ENCODE data around the gene TSHZ2.

TSHZ2 gene

GRCh38 chr20:52998268-52998667 is 26.1 kb downstream of the TSHZ2 start:
- ATAC-seq (no peak), DNase-seq (no peak)
- Mint-ChIP-seq H3K36me3 (ENCODE audit: low read depth) (no peaks in the 10 kb centered on the region), H3K27me3 (no peaks in the 10 kb centered on the region), H3K4me3 (no peak overlapping the region), H3K9me3 (no peaks in the 10 kb centered on the region), H3K4me1 (peaks cover 33% of the 10 kb centered on the region), H3K27ac (no peak overlapping the region)

- Mint-ChIP-seq H3K4me3 (no peak overlapping the region), H3K36me3 (ENCODE audit: low read depth) (no peaks in the 10 kb centered on the region), H3K27me3 (no peaks in the 10 kb centered on the region), H3K27ac (no peak overlapping the region), H3K9me3 (no peaks in the 10 kb centered on the region), H3K4me1 (peaks cover 37% of the 10 kb centered on the region)
- ATAC-seq (no peak), DNase-seq (no peak)
These were observed 26.9 kb downstream of the TSHZ2 start for GRCh38 chr20:52999040-52999439.

GRCh38 chr20:53001498-53002301 is 29.5 kb downstream of the TSHZ2 start:
- H3K27me3 Mint-ChIP-seq = no peaks in the 10 kb centered on the region
- no peaks in the 10 kb centered on the region for H3K36me3 Mint-ChIP-seq (ENCODE audit: low read depth)
- no peaks in the 10 kb centered on the region for H3K9me3 Mint-ChIP-seq
- ATAC-seq = peak; percentile 82
- H3K27ac Mint-ChIP-seq = peak overlapping the region; percentile 91
- peak overlapping the region; percentile 73 for H3K4me3 Mint-ChIP-seq
- peaks cover 39% of the 10 kb centered on the region for H3K4me1 Mint-ChIP-seq
- DNase-seq = no peak

GRCh38 chr20:53002786-53003185 is 30.6 kb downstream of the TSHZ2 start:
- H3K4me1 Mint-ChIP-seq = peaks cover 39% of the 10 kb centered on the region
- no peak overlapping the region for H3K4me3 Mint-ChIP-seq
- H3K27me3 Mint-ChIP-seq = no peaks in the 10 kb centered on the region
- H3K27ac Mint-ChIP-seq = no peak overlapping the region
- no peaks in the 10 kb centered on the region for H3K9me3 Mint-ChIP-seq
- ATAC-seq = no peak
- no peak for DNase-seq
- no peaks in the 10 kb centered on the region for H3K36me3 Mint-ChIP-seq (ENCODE audit: low read depth)

GRCh38 chr20:53003420-53004154 is 31.4 kb downstream of the TSHZ2 start:
- Mint-ChIP-seq H3K9me3 (no peaks in the 10 kb centered on the region), H3K4me1 (peaks cover 39% of the 10 kb centered on the region), H3K4me3 (no peak overlapping the region), H3K27me3 (no peaks in the 10 kb centered on the region), H3K36me3 (ENCODE audit: low read depth) (no peaks in the 10 kb centered on the region), H3K27ac (peak overlapping the region; percentile 13)
- ATAC-seq = no peak
- DNase-seq = no peak

- Mint-ChIP-seq H3K4me3 (no peak overlapping the region), H3K36me3 (ENCODE audit: low read depth) (no peaks in the 10 kb centered on the region), H3K27ac (peak overlapping the region; percentile 13), H3K4me1 (peaks cover 37% of the 10 kb centered on the region), H3K9me3 (no peaks in the 10 kb centered on the region), H3K27me3 (no peaks in the 10 kb centered on the region)
- ATAC-seq = no peak
- no peak for DNase-seq
These were observed 32.2 kb downstream of the TSHZ2 start for GRCh38 chr20:53004267-53004813.

GRCh38 chr20:53009979-53010735 is 38.0 kb downstream of the TSHZ2 start:
- peaks cover 9% of the 10 kb centered on the region for H3K4me1 Mint-ChIP-seq
- H3K9me3 Mint-ChIP-seq = peaks cover 16% of the 10 kb centered on the region
- no peak overlapping the region for H3K4me3 Mint-ChIP-seq

GRCh38 chr20:53011640-53012039 is 39.5 kb downstream of the TSHZ2 start:
- ATAC-seq = no peak
- Mint-ChIP-seq H3K9me3 (peaks cover 16% of the 10 kb centered on the region), H3K27ac (no peak overlapping the region), H3K36me3 (ENCODE audit: low read depth) (peaks cover 8% of the 10 kb centered on the region), H3K27me3 (no peaks in the 10 kb centered on the region), H3K4me1 (peaks cover 9% of the 10 kb centered on the region), H3K4me3 (no peak overlapping the region)
- DNase-seq = no peak

More at GRCh38 chr20:53009979-53010735, 38.0 kb downstream of the TSHZ2 start:
- ATAC-seq = no peak
- no peak for DNase-seq
- peaks cover 8% of the 10 kb centered on the region for H3K36me3 Mint-ChIP-seq (ENCODE audit: low read depth)
- H3K27ac Mint-ChIP-seq = no peak overlapping the region
- H3K27me3 Mint-ChIP-seq = no peaks in the 10 kb centered on the region

- H3K27ac Mint-ChIP-seq = no peak overlapping the region
- peaks cover 8% of the 10 kb centered on the region for H3K36me3 Mint-ChIP-seq (ENCODE audit: low read depth)
- ATAC-seq = no peak
- no peaks in the 10 kb centered on the region for H3K27me3 Mint-ChIP-seq
- no peak overlapping the region for H3K4me3 Mint-ChIP-seq
- no peak for DNase-seq
- H3K4me1 Mint-ChIP-seq = peaks cover 9% of the 10 kb centered on the region
- peaks cover 16% of the 10 kb centered on the region for H3K9me3 Mint-ChIP-seq
These were observed 41.0 kb downstream of the TSHZ2 start for GRCh38 chr20:53013183-53013582.

GRCh38 chr20:53013847-53014246 is 41.7 kb downstream of the TSHZ2 start:
- Mint-ChIP-seq H3K4me1 (peaks cover 9% of the 10 kb centered on the region), H3K9me3 (peaks cover 16% of the 10 kb centered on the region), H3K4me3 (no peak overlapping the region), H3K27ac (no peak overlapping the region), H3K27me3 (no peaks in the 10 kb centered on the region), H3K36me3 (ENCODE audit: low read depth) (peaks cover 8% of the 10 kb centered on the region)
- ATAC-seq (no peak), DNase-seq (no peak)

- Mint-ChIP-seq H3K4me1 (peaks cover 7% of the 10 kb centered on the region), H3K9me3 (peaks cover 20% of the 10 kb centered on the region), H3K27ac (no peak overlapping the region), H3K4me3 (no peak overlapping the region), H3K36me3 (ENCODE audit: low read depth) (peaks cover 13% of the 10 kb centered on the region), H3K27me3 (no peaks in the 10 kb centered on the region)
- ATAC-seq (no peak), DNase-seq (no peak)
These were observed 43.9 kb downstream of the TSHZ2 start for GRCh38 chr20:53016071-53016470.

- H3K4me1 Mint-ChIP-seq = peaks cover 12% of the 10 kb centered on the region
- H3K27me3 Mint-ChIP-seq = no peaks in the 10 kb centered on the region
- no peak overlapping the region for H3K4me3 Mint-ChIP-seq
- H3K9me3 Mint-ChIP-seq = peaks cover 20% of the 10 kb centered on the region
- ATAC-seq = no peak
- no peak for DNase-seq
- no peak overlapping the region for H3K27ac Mint-ChIP-seq
- H3K36me3 Mint-ChIP-seq (ENCODE audit: low read depth) = peaks cover 13% of the 10 kb centered on the region
These were observed 44.4 kb downstream of the TSHZ2 start for GRCh38 chr20:53016534-53017042.

GRCh38 chr20:53017206-53017605 is 45.0 kb downstream of the TSHZ2 start:
- Mint-ChIP-seq H3K4me1 (peaks cover 19% of the 10 kb centered on the region), H3K27ac (no peak overlapping the region), H3K9me3 (peaks cover 20% of the 10 kb centered on the region), H3K27me3 (no peaks in the 10 kb centered on the region), H3K4me3 (no peak overlapping the region), H3K36me3 (ENCODE audit: low read depth) (peaks cover 13% of the 10 kb centered on the region)
- ATAC-seq (no peak), DNase-seq (no peak)

- H3K27me3 Mint-ChIP-seq = no peaks in the 10 kb centered on the region
These were observed 47.3 kb downstream of the TSHZ2 start for GRCh38 chr20:53019464-53019863.

More at GRCh38 chr20:53019464-53019863, 47.3 kb downstream of the TSHZ2 start:
- peaks cover 9% of the 10 kb centered on the region for H3K36me3 Mint-ChIP-seq (ENCODE audit: low read depth)
- no peak overlapping the region for H3K4me3 Mint-ChIP-seq
- H3K9me3 Mint-ChIP-seq = peaks cover 5% of the 10 kb centered on the region
- peaks cover 34% of the 10 kb centered on the region for H3K4me1 Mint-ChIP-seq
- ATAC-seq (no peak), DNase-seq (no peak)
- H3K27ac Mint-ChIP-seq = no peak overlapping the region

Measured in activated naive CD8-positive, alpha-beta T cell treated with anti-CD3 and anti-CD28 coated beads, Interleukin-2, amount 50 U/mL, for 24 hours (primary cell).